HG02885 (cell line): ENCODE results near the gene MIP.
"Not testable (repeated sequence)": the region's sequence is repeated elsewhere in the genome, so short reads cannot be mapped to it uniquely, and the experiment has no call there.

ENCODE experiments used
- ATAC-seq: cut with Tn5 transposase; IDR thresholded peaks from one replicate; pipeline ENCODE4 v1.9.1; 2021; ENCODE audit warnings: mild to moderate bottlenecking; ENCODE audit not compliant: unreplicated experiment, poor library complexity

The MIP gene

DNA sequence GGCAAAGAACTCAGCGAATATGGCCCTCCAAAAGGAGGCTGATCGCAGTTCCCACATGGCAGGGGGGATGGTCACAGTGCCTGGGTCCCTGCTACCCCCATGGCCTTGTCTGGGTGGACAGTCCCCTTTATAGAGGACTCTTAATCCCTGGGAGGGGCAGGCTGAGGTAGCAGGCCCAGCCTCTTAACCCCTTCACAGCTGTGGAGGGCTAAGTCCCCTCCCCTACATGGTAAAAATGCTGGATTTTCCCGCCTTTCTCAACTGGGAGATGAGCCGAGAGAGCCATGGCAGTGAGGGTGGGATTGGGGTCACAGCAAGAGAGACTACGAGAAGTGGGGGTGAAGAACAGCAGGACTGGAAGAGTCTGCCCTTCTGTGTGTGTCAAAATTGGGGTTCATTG, at the start of gene MIP:
Gene MIP (minus strand): TSS at position 101 of the 400 bp plus-strand sequence. CDS start 44 bp downstream, at position 57.
- ATAC-seq = no peak

DNA sequence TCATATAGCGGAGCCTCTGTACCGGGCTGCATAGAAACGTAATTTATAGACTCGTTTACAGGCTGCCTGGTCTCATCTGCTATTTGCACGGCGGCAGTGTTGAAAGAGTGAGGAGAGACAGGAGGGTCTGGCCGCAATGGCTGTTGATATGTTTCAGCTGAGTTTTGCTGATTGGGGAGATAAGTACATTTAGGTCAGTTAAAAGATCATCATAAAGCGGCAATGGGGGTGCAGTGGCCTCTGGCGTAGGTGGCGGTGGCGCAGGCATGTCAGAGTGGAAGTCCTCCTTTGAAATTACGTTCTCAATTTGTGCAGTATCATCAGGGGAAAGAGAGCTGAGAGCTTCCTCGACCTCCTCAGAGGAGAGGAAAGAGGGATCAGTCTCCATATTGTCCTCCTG, 45.4 kb upstream of the MIP start:
- ATAC-seq = not testable (repeated sequence)

DNA sequence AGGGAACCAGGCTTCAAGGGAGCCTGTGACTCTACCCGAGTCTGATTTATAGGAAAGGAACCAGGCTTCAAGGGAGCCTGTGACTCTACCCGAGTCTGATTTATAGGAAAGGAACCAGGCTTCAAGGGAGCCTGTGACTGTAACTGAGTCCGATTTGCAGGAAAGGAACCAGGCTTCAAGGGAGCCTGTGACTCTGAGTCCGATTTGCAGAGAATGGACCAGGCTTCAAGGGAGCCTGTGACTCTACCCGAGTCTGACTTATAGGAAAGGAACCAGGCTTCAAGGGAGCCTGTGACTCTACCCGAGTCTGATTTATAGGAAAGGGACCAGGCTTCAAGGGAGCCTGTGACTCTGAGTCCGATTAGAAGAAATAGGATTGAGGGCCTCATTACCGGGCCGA, 45.0 kb upstream of the MIP start:
- not testable (repeated sequence) for ATAC-seq

DNA sequence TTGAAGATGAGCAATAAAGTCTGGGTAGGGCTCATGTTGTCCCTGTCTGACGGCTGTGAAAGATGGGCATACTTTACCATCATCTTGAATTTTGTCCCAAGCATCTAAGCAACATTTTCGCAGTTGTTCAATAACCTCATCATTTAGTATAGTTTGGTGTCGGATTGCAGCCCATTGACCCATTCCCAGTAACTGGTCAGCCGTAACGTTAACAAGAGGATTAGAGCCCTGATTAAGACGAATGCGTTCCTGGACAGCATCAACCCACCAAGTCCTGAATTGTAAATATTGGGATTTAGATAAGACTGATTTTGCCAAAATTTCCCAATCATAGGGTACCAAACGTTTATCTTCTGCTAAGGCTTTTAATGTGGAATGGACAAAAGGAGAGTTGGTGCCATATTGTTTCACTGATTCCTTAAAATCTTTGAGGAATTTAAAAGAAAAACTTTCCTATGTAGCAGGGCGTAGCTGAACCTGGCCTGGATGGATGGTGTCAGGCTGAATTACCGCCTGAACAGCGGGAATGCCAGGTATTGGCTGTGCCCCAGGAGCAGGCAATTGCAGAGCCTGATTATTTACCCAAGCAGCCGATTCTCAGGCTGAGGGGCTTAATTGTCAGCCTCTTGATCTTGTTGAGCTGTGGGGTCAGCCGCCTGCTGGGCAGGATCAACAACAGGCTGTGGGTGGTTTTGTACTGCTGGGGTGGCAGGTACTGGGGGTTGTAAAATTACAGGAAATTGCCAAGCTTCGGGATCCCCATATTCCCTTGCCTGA, 43.9 kb upstream of the MIP start:
- ATAC-seq = not testable (repeated sequence)

DNA sequence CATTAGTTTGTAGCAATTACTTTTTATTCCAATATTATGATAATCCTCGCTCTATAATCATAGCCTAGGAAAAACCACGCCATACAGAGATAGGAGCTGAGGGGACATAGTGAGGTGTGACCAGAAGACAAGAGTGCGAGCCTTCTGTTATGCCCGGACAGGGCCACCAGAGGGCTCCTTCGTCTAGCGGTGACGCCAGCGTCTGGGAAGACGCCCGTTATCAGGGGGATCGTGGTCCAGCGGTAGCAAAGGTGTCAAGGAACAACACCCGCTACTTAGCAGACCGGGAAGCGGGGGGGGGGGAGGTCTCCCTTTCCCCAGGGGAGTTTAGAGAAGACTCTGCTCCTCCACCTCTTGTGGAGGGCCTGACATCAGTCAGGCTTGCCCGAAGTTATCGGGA, 42.2 kb upstream of the MIP start:
- not testable (repeated sequence) for ATAC-seq

DNA sequence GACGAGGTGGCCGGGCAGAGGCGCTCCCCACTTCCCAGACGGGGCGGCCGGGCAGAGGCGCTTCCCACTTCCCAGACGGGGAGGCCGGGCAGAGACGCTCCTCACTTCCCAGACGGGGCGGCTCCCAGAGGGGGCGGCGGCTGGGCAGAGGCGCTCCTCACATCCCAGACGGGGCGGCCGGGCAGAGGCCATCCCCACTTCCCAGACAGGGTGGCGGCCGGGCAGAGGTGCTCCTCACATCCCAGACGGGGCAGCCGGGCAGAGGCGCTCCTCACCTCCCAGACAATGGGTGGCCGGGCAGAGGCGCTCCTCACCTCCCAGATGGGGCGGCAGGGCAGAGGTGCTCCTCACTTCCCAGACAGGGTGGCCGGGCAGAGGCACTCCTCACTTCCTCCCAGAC, 40.0 kb upstream of the MIP start:
- ATAC-seq = not testable (repeated sequence)

DNA sequence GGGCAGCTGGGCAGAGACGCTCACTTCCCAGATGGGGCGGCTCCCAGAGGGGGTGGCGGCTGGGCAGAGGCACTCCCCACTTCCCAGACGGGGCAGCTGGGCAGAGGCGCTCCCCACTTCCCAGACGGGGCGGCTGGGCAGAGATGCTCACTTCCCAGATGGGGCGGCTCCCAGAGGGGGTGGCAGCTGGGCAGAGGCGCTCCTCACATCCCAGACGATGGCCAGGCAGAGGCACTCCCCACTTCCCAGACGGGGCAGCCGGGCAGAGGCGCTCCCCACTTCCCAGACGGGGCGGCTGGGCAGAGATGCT, 39.6 kb upstream of the MIP start:
- not testable (repeated sequence) for ATAC-seq

DNA sequence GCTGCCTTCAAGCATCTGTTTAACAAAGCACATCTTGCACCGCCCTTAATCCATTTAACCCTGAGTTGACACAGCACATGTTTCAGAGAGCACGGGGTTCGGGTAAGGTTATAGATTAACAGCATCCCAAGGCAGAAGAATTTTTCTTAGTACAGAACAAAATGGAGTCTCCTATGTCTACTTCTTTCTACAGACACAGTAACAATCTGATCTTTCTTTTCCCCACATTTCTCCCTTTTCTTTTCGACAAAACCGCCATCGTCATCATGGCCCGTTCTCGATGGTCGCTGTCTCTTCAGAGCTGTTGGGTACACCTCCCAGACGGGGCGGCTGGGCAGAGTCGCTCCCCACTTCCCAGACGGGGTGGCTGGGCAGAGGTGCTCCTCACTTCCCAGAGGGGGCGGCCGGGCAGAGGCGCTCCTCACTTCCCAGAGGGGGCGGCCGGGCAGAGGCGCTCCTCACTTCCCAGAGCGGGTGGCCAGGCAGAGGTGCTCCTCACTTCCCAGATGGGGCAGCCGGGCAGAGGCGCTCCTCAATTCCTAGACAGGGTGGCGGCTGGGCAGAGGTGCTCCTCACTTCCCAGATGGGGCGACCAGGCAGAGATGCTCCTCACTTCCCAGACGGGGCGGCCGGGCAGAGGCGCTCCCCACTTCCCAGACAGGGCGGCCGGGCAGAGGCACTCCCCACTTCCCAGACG, 39.1 kb upstream of the MIP start:
- not testable (repeated sequence) for ATAC-seq

DNA sequence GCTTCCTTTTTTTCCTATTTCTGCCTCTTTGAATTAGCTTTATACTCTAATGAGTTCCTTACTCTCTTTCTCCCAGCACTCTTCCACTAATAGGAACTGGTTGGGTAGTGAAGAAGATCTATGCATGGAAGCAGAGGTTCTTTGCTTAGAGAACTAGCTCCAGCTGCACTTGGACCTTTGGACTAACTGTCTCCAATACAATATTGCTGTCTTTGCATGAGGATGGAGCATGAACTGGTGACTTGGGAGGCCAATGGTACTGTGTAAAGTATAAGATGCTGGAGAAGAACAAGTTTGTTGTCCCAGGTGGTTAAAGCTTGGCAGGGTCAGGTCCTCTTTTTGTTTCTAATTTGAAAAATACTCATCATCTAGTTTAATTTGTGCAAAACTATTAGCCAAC, 35.9 kb upstream of the MIP start:
- ATAC-seq = no peak

DNA sequence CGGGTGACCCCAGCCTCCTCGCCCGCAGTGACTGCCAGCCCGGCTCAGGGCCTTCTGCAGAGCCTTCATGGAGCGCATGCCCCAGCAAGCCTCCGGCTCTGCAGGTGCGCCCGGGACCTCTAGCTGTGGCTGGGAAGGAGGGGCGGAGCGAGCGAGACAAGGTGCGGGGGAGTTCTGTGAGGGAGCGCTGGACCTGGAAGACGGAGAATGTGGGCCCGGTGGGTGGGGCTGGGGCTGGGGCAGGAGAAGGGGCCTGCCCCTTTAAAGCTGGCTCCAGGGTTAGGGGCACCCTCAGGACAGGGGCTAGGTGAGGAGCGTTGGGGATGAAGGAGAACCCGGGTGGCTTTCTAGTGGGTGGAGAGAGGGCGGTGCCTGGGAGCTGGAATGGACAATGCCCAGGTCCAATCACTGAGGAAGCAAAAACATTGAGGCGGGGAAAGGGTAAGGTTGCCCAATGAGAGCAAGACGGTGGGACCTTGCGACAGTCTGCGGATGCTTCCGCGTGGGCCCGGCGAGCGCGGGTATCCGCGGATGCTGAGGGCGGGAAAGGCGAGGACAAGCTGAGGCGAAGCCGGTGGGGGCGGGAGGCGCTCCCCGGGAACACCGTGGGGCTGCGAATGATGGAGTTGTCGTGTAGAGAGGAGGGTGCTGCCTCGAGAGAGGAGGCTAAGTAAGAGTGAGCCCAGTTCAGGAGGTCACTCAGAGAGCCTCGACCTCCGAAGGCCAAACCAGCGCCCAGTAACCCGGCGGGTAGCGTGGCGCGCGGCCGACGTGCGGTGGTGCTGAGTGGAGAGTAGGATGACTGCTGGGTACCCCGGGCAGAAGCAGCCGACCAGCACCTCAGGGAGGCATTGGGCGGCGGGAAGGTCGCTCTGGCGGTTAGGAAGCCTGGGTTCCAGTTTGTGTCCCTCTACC, 33.8 kb upstream of the MIP start, which contains the start of gene GLS2:
Gene GLS2 (minus strand): TSS at position 121 of the 915 bp plus-strand sequence. CDS start 43 bp downstream, at position 78.
- peak; percentile 96 for ATAC-seq

DNA sequence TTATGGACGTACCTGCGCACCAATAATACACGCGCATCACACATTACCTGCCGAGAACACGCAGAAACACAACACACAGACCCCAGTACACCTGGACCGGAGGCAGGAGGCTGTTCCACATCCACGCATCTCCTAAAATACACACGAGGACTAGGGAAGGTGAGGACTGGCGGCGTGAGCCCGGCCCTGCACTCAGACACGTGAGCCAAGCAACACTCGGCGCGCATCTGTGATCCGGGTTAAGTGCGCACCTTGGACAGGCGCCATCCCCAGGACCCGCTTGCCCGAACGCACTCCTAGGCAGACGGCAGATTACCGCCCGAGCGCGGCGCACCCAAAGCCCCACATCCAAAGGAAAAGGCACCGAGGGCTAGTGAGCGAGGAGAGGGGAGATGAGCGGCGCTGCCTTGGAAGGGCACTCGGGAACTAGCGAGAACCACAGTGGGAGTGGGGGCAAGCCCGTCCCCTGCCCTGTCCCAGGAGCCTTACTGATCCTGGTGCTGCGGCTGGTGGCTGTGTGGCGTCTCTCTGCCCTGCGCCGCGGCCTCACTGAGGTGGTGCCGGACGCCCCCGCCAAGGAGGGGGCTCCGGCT, 33.1 kb upstream of the MIP start:
- peak; percentile 25 for ATAC-seq

DNA sequence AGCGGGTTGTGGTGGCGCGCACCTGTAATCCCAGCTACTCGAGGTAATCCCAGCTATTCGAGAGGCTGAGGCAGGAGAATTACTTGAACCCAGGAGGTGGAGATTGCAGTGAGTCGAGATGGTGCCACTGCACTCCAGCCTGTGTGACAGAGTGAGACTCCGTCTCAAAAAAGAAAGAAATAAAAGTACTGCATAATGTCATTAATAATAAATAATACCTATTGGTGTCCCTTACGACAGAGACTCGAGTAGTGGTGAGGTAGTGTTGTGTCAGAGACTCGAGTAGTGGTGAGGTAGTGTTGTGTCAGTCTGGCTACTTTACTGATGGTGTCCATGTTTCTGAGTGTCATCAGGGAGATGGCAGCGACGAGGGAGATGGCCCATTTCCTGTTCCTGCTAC, 32.2 kb upstream of the MIP start:
- ATAC-seq = no peak

DNA sequence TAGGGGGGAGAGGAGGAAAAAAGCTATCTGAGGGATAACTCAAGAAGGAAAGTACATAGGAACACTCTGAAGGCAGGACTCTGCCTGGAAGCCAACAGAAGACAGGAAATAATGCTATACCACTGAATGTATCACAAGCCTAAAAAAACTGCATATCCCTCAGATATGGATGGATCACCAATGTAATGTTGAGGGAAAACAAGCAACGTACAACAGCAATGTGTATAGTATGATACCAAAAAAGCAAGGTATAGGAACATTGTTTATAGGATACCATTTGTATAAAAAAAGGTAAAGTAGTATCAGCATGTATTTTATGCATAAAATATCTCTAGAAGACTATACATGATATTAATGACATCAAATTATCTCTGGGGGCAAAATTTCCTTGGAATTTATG, 30.1 kb upstream of the MIP start:
- ATAC-seq = no peak

DNA sequence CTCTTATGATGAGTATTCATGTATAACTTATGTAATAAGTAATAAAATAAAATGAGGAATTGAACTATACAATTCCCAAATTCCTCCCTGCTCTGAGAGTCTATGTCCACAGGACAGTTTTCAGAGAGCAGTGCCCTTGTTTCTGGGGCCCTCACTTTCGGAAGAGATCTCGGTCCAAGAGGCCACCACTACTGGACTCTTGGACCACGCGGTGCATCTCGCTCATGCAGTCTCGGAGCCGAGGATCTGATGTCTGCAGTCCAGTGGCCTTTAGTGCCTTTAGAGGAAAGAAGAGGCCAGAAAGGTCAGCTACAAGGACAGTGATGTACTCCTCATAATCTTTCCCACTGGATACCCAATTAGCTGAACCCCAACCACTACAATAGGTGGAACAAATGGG, 25.2 kb upstream of the MIP start:
- no peak for ATAC-seq

DNA sequence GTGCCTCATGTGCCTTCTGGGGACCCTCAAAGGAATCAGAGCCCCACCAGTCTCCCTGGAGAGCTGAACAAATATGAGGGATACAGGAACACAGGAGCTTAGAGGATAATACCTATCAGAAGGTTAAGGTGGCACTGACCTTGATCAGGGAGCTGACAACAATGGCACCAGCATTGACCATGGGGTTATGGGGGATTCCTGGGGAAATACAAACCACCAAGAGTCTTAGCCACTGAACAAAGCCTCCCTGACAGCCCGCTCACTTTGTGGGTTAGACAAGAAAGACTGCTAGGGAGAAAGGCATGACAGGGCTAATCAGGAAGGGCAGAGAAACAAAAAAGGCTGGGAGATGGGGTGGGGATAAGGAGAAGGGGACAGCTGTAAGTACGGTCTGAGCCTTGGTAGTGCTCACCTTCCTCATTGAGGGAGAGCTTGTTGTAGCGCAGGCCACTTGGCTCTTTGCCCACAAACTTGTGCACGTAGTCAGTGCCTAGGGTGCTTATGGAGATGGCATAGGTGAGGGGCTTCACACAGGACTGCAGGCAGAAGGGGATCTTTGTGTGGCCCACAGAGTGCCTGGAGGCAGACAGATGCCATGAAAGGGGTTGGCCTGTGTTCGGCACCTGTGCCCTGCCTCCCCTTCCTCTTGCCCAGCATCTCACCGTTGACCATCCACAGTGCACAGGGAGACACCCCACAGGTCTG, 23.2 kb upstream of the MIP start:
- no peak for ATAC-seq

DNA sequence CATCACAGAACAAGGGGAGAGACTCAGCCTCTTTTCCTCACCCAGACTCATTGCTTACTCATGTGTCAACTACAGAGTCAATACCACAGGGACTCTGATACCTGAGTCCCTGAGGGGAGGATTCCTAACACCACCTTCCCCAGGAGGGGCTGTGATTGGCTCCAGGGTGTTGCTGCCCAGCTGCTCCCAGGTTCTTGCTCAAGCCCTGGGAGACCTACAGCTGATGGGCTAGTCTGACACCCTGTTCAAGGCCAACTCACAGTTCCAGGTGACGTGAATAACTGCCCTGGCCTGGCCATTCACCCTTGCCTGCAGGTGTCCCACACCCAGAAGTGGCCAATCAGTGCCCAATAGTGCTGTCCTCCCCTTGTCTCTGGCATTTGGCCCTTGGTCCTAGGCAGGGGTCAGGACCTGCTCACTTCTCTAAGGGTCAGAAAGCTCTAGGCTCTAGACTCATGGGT, 22.5 kb upstream of the MIP start:
- no peak for ATAC-seq

DNA sequence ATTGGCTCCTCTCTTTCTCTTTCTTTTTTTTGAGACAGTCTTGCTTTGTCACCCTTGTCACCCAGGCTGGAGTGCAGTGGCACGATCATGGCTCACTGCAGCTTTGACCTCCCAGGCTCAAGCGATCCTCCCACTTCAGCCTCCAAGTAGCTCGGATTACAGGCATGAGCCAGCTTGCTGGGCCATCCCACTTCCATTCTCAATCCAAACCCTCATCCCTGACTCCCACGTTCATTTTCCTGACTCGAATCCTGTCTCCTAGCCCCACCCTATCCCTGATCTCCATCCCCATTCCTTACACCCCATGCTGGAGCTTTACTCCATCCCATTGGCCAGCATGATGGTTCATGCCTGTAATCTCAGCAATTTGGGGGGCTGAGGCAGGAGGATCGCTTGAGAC, 21.7 kb upstream of the MIP start:
- no peak for ATAC-seq

DNA sequence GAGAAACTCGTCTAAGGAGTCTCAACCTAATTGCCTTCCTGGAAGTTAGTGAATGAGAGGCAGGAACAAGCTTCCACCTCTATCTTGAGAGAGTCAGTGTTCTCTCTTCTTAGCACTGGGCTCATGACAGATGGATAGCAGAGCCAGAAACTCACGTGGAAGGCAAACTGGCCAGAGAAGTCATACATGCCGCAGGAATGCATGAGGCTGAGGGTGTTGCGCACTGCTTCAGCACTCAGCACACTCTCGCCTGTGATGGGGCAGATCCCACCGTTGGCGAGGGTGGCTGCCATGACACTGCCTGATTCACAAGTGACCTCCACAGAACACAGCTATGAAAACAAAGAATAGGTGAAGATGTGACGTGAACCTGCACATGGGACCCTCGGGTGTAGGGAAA, 19.9 kb upstream of the MIP start:
- ATAC-seq = no peak

DNA sequence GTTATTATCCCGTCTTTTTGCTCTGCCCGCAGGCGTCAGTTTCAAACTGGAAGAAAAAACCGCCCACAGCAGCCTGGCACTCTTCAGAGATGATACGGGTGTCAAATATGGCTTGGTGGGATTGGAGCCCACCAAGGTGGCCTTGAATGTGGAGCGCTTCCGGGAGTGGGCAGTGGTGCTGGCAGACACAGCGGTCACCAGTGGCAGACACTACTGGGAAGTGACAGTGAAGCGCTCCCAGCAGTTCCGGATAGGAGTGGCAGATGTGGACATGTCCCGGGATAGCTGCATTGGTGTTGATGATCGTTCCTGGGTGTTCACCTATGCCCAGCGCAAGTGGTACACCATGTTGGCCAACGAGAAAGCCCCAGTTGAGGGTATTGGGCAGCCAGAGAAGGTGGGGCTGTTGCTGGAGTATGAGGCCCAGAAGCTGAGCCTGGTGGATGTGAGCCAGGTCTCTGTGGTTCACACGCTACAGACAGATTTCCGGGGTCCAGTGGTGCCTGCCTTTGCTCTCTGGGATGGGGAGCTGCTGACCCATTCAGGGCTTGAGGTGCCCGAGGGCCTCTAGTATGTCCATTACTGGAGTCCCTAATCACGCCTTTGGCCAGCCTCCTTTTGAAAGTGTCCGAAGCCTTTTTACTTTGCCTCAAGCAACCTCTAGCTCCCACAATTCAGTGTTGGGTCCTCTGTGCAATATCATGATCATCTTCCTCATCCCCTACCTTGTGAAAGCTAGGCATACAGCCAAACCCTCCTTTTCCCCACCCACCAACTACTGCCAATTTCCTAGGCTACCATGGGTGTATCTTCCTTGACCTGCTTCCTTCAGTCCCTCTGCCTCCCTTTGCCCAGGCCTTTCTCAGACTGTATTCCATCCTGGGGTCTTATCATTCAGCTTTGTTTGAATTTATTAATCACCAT, 14.8 kb upstream of the MIP start:
- ATAC-seq = no peak
